ENCODE measurements around the gene DOK6.

DOK6 gene

DNA sequence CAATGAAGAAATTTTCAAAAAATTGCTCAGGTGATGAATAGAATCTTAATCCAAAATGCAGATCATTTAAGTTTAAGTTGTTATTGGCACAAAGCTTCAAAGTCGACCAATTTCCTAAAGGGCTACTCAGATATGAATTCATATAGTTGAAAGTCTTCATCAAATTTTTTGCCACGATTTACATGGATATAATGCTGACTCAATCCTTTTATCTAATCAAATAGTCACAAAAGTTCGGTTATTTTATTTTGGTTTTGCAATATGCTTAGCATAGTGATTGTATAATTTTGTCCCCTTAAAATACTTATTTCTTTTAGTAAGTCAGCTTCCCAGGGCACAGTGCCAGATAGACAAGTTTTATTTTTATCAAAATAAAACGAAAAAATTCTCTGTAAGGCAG lies 319.7 kb downstream of the DOK6 start:
- in situ Hi-C loops (cut with MboI; ENCODE audit: low pct_unique_long_range_greater_than_20kb, low sequenced_read_pairs, unreplicated experiment), result no loop called here
- DNase-seq (ENCODE audit: low spot score), result no peak

DNA sequence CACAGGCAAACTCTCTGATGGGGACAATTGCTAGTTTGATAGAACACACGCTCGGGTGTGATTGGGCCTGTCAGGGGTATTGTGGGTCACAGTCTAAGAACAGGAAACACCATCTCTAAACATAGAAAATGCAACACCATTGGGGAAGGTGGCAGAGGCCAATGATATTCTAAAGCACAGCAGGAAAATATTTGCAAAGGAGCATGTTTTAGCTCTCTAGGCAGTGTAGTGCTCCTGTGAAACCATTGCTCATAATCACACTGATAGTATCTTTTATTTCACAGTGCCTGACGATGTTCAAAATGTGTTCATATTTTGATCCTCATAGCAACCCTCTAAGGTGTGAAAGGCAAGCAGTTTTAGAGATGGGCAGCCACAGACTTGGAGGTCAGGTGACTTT lies 322.7 kb downstream of the DOK6 start:
- TF ChIP-seq, protein P1, sequence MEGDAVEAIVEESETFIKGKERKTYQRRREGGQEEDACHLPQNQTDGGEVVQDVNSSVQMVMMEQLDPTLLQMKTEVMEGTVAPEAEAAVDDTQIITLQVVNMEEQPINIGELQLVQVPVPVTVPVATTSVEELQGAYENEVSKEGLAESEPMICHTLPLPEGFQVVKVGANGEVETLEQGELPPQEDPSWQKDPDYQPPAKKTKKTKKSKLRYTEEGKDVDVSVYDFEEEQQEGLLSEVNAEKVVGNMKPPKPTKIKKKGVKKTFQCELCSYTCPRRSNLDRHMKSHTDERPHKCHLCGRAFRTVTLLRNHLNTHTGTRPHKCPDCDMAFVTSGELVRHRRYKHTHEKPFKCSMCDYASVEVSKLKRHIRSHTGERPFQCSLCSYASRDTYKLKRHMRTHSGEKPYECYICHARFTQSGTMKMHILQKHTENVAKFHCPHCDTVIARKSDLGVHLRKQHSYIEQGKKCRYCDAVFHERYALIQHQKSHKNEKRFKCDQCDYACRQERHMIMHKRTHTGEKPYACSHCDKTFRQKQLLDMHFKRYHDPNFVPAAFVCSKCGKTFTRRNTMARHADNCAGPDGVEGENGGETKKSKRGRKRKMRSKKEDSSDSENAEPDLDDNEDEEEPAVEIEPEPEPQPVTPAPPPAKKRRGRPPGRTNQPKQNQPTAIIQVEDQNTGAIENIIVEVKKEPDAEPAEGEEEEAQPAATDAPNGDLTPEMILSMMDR (IDR thresholded peaks at IDR 0.05; ENCODE audit: extremely low read depth, insufficient read depth, missing control alignments), result no peak
- no peak for DNase-seq (ENCODE audit: low spot score)
- in situ Hi-C loops (cut with MboI; ENCODE audit: low pct_unique_long_range_greater_than_20kb, low sequenced_read_pairs, unreplicated experiment), result no loop called here

More for the DNA sequence above, 319.7 kb downstream of the DOK6 start:
- TF ChIP-seq, protein P1 (IDR thresholded peaks at IDR 0.05; ENCODE audit: extremely low read depth, insufficient read depth, missing control alignments), result no peak

DNA sequence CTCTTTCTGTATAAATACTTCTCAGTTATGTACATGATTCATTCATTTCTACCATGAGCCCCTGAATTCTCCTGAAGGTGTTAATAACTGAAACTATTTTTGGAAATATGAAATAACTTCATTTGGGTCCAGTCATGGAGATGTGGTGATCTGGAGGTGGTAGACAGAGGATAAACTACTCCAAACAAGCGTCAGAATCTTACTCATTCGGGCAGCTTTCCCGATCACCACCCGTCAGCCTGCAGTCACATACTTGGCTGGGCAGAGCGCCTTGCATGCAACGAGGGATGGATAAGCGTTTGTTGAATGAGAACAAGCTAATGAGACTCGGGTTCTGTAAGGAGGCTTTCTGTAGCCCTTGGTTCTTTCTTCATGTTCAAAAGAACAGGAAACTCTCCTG lies 324.3 kb downstream of the DOK6 start:
- TF ChIP-seq, protein P1 (IDR thresholded peaks at IDR 0.05; ENCODE audit: extremely low read depth, insufficient read depth, missing control alignments), result no peak
- in situ Hi-C loops (cut with MboI; ENCODE audit: low pct_unique_long_range_greater_than_20kb, low sequenced_read_pairs, unreplicated experiment), result no loop called here
- DNase-seq (ENCODE audit: low spot score), result no peak

DNA sequence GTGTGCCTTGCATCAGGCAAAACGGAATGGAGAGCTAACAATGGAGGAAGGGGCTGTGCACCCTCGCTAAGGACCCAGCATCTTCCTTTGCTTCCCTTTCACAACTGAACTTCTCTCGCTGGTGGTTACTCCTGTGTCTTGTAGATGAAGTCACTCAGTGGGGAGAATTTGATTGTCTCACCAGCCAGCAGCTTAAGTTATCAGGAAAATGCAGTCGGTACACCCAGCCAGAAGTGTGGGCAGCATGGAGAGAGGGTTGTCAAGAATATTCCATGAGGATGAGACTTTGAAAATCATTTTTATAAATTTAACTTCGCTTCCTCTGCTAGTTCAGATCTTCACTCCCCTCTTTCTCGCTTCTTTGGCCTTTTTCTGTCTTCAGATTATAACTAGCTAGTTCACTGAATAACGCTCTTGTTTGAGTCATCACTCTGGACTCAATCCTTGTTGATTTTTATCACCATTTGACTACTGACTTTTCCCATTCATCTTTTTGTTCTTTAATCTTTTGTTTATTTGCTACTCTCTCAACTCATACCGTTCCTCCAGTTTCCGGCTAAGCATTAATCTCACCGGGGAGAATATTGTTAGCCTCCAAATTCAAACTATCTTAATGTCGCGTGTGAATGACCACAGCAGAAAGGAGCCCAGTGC lies 325.3 kb downstream of the DOK6 start:
- in situ Hi-C loops (cut with MboI; ENCODE audit: low pct_unique_long_range_greater_than_20kb, low sequenced_read_pairs, unreplicated experiment), result no loop called here

DNA sequence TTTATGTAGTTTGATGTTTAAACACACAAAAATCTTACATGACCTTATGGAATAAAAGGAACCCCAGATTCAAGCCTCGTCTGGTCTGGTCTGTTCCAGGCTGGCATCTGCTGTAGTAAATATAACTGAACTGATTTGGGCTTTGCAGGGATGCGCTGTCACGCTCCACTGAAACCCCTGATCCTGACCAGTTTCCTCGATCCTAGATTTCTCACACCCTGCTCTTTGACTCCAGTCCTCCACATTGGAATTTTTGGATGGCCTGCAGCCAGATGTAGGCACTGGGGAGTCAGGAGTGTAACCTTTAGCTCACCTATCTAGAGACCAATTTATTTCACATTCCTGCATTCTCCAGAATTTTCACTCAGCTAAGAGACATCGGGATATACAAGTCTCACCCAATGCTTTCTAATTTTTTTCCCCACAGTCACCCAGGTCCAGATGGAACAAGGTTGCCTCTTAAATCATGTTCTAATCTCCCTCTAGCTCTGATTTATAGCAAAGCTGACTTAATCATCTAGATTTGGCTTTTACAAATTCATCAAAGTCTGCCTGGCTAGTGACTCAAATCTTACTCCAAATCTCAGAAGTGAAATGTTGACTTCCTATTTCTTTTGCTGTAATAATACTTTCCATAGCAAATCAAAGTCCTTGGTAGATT lies 327.4 kb downstream of the DOK6 start:
- in situ Hi-C loops (cut with MboI; ENCODE audit: low pct_unique_long_range_greater_than_20kb, low sequenced_read_pairs, unreplicated experiment), result no loop called here
- TF ChIP-seq, protein P1 (IDR thresholded peaks at IDR 0.05; ENCODE audit: extremely low read depth, insufficient read depth, missing control alignments), result no peak
- DNase-seq (ENCODE audit: low spot score), result no peak

More for the DNA sequence above, 325.3 kb downstream of the DOK6 start:
- TF ChIP-seq, protein P1 (IDR thresholded peaks at IDR 0.05; ENCODE audit: extremely low read depth, insufficient read depth, missing control alignments), result no peak
- DNase-seq (ENCODE audit: low spot score), result no peak

DNA sequence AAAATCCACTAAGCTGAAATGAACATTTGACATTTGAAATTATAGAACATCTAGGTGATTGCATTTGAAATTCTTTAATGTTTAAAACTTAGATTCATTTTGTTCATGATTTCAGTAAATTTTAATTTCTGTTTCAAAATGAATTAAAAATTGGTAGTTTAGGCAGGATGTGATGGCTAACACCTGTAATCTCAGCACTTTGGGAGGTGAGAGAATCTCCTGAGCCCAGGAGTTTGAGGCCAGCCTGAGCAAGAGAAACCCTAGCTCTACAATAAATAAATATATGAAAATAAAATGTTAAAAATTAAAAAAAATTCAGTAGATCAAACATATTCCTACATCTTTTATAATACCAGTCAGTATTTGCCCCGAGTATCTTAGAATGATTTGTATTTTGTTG lies 330.0 kb downstream of the DOK6 start:
- in situ Hi-C loops (cut with MboI; ENCODE audit: low pct_unique_long_range_greater_than_20kb, low sequenced_read_pairs, unreplicated experiment), result no loop called here
- TF ChIP-seq, protein P1 (IDR thresholded peaks at IDR 0.05; ENCODE audit: extremely low read depth, insufficient read depth, missing control alignments), result no peak
- DNase-seq (ENCODE audit: low spot score), result no peak

Data from GM13977 (cell line).